ENCODE results near the gene RHBDF1. TPM values are rescaled to one million over a fixed set of nuclear protein-coding genes. Genes with fewer than 3 reads are reported as not detected.

RHBDF1 gene
- total and polyA plus RNA-seq, 10 of the 15 experiments (the other 5 are each of a cell fraction or from before 2014, with no cell fraction given), result 0.04 to 0.85 (median 0.36) TPM; not detected in 3

DNA sequence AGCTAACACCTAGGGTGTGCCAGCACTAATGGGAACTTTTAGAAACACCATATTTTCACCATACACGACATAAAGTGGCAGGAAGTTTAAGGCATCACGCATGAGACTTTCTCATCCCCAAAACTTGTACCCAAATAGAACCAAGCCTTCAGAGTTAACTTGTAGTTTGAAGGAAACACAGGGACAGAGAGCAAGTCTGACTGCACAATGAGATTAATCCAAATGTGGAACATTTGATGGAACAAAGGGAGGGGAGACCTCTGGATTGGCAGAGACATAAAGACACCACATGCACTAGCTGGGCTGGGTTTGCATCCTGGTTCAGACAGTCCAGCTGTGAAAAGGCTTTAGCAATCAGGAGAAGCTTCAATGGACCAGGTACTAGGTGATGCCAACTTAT is 41.9 kb upstream of the RHBDF1 start:
- ATAC-seq, result no peak
- Histone ChIP-seq H3K4me3 (no peak overlapping the region), H3K4me2 (ENCODE audit: control insufficient read depth, insufficient read depth) (no peak overlapping the region), H3K4me1 (ENCODE audit: control insufficient read depth, insufficient read depth, low read length) (no peaks in the 10 kb centered on the region), H4K20me1 (ENCODE audit: control insufficient read depth, insufficient read depth) (no peaks in the 10 kb centered on the region), H3K27me3 (replicated peaks in 1 of 2; ENCODE audit: control insufficient read depth in 2 of 2, insufficient read depth in 2 of 2, low read length in 1 of 2) (no peaks in the 10 kb centered on the region), H3K27ac (ENCODE audit: control insufficient read depth, insufficient read depth) (no peak overlapping the region), H3K36me3 (ENCODE audit: control insufficient read depth in 2 of 2, insufficient read depth in 2 of 2, low read length in 1 of 2) (peaks cover 11 to 12% of the 10 kb centered on the region in 2 experiments; a peak in 3 of 4 replicates), H3K79me2 (ENCODE audit: control insufficient read depth, insufficient read depth, low read length) (no peaks in the 10 kb centered on the region), H2AFZ (ENCODE audit: control insufficient read depth, low read depth, low read length) (no peak overlapping the region), H3K9ac (ENCODE audit: control insufficient read depth, insufficient read depth, low read length) (no peak overlapping the region), H3K9me3 (replicated peaks; ENCODE audit: control insufficient read depth, insufficient read depth, low read length) (no peaks in the 10 kb centered on the region)
- ChIA-PET POLR2A (no interaction called here), RAD21 (ENCODE audit: unreplicated experiment) (interaction anchor here (0.6 kb wide), 1 partner anchor 13 kb away, joined by 3 read pairs; no protein-coding TSS in a partner anchor), SMC1A (ENCODE audit: uncharacterized antibody, unreplicated experiment) (no interaction called here), CTCF (no interaction called here)
- no TSS peak for BruUV-seq (replicated peaks)
- no peak for DNase-seq (ENCODE audit: low read depth, low spot score)
- no peak for FAIRE-seq
- in situ Hi-C loops (cut with MboI) (no loop called here), intact Hi-C loops (cut with micrococcal nuclease; ENCODE audit: unreplicated experiment) (no loop called here)
- 65% methylated on average over 2 of the region's 2 CpGs for WGBS (ENCODE audit: insufficient coverage, insufficient replicate concordance, low lambda C conversion rate, missing lambda C conversion rate)
- no peak for TF ChIP-seq CUX1 (IDR thresholded peaks at IDR 0.05; ENCODE audit: insufficient replicate concordance, low read depth, low read length)
- TF ChIP-seq CBFB (IDR thresholded peaks at IDR 0.05; ENCODE audit: low read depth), result no peak
- TF ChIP-seq ZNF217 (IDR thresholded peaks at IDR 0.05), result no peak
- TF ChIP-seq ESRRA (IDR thresholded peaks at IDR 0.05; ENCODE audit: low read length), result no peak
- TF ChIP-seq IKZF1 (conservative IDR thresholded peaks at IDR 0.05), result no peak
- no peak for TF ChIP-seq SREBF1 (IDR thresholded peaks at IDR 0.05; ENCODE audit: low read length)
- no peak for TF ChIP-seq CTCF (IDR thresholded peaks at IDR 0.05 in 2 of 3, conservative IDR thresholded peaks at IDR 0.05 in 1 of 3; ENCODE audit: control insufficient read depth in 2 of 3, extremely low read depth in 1 of 3, insufficient read depth in 1 of 3, low read depth in 3 of 3, low read length in 3 of 3)
- no peak for TF ChIP-seq SPI1 (IDR thresholded peaks at IDR 0.05; ENCODE audit: borderline replicate concordance, insufficient read depth, low read depth, low read length)
- TF ChIP-seq RBBP5 (conservative IDR thresholded peaks at IDR 0.05), result no peak
- no peak for TF ChIP-seq SMAD5 (IDR thresholded peaks at IDR 0.05; ENCODE audit: low read depth)
- no peak for TF ChIP-seq BCL3 (IDR thresholded peaks at IDR 0.05; ENCODE audit: borderline replicate concordance, insufficient read depth, low read depth, low read length, poor library complexity, severe bottlenecking)
- no peak for TF ChIP-seq HCFC1 (IDR thresholded peaks at IDR 0.05; ENCODE audit: low read length)
